ENCODE data around the gene IDH3G. TPM values are rescaled to one million over a fixed set of nuclear protein-coding genes. Genes with fewer than 3 reads are reported as not detected.
A peak's percentile ranks its signal among the peaks of the same experiment; 100 is the strongest.

The IDH3G gene
- total and polyA plus RNA-seq, 2 of the 8 experiments (the other 6 are each of a cell fraction or from before 2014, with no cell fraction given) = 39.4 to 66.7 TPM

- CTCF ChIA-PET (ENCODE audit: partially characterized antibody) = interaction anchor here (0.7 to 1.0 kb wide), 2 partner anchors 23 to 27 kb away, joined by 3 read pairs; no protein-coding TSS in a partner anchor
- Histone ChIP-seq H3K4me2 (ENCODE audit: insufficient read depth in 1 of 2, low read depth in 2 of 2, low read length in 2 of 2) (no peak overlapping the region), H3K4ac (replicated peaks; ENCODE audit: insufficient read length, low read depth, low read length) (no peak overlapping the region)
These were observed 26.9 kb upstream of the IDH3G start for GRCh38 chrX:153821066-153821465.

More at GRCh38 chrX:153821066-153821465, 26.9 kb upstream of the IDH3G start:
- Histone ChIP-seq H3K23me2 (ENCODE audit: low read depth, low read length) (peaks cover 2% of the 10 kb centered on the region; the same call in 1 of the 2 replicates), H3K56ac (replicated peaks; ENCODE audit: insufficient read length, low read depth, low read length) (no peak overlapping the region), H3K79me1 (ENCODE audit: low read depth, low read length) (peaks cover 2% of the 10 kb centered on the region; the same call in 1 of the 2 replicates), H3K4me3 (ENCODE audit: extremely low read depth in 1 of 4, insufficient read depth in 2 of 4, low read depth in 3 of 4, low read length in 4 of 4) (no peak overlapping the region), H3K4me1 (replicated peaks in 1 of 4; ENCODE audit: control insufficient read depth in 3 of 4, insufficient read depth in 4 of 4, low read length in 3 of 4) (peaks cover 6 to 26% (median 13%) of the 10 kb centered on the region in 4 experiments), H2BK120ac (replicated peaks; ENCODE audit: low read depth, low read length) (no peak overlapping the region), H4K91ac (replicated peaks; ENCODE audit: insufficient read length, low read length) (no peak overlapping the region), H2BK12ac (ENCODE audit: low read depth, low read length) (no peak overlapping the region), H2BK5ac (ENCODE audit: low read depth, low read length) (no peak overlapping the region), H3K9me3 (ENCODE audit: insufficient read depth in 2 of 2, low read depth in 1 of 2, low read length in 1 of 2) (no peaks in the 10 kb centered on the region), H3K23ac (ENCODE audit: insufficient read length) (no peak overlapping the region), H2AFZ (ENCODE audit: low read length) (no peak overlapping the region), H4K5ac (ENCODE audit: insufficient read length, low read depth, low read length) (no peak overlapping the region), H3K9ac (replicated peaks in 1 of 4; ENCODE audit: extremely low read depth in 1 of 4, low read depth in 3 of 4, low read length in 3 of 4) (no peak overlapping the region), H3K27ac (ENCODE audit: low read depth, low read length) (no peak overlapping the region), H4K20me1 (replicated peaks in 1 of 2; ENCODE audit: control insufficient read depth in 1 of 2, insufficient read depth in 2 of 2, low read length in 2 of 2) (peaks cover 0 to 10% of the 10 kb centered on the region in 2 experiments), H2BK20ac (ENCODE audit: low read length) (no peak overlapping the region), H3K79me2 (ENCODE audit: control insufficient read depth in 1 of 2, insufficient read depth in 2 of 2, low read length in 2 of 2) (peaks cover 30 to 81% of the 10 kb centered on the region in 2 experiments), H2BK15ac (ENCODE audit: low read length) (no peak overlapping the region), H4K8ac (ENCODE audit: extremely low read depth, insufficient read depth, low read length) (peak overlapping the region; percentile 51; the same call in 1 of the 2 replicates), H3K36me3 (ENCODE audit: control insufficient read depth in 2 of 4, insufficient read depth in 4 of 4, low read length in 3 of 4) (no peaks in the 10 kb centered on the region; a peak in 1 of 8 replicates), H3K18ac (ENCODE audit: extremely low read depth, low read length) (no peak overlapping the region), H3K27me3 (replicated peaks in 1 of 4; ENCODE audit: control insufficient read depth in 3 of 4, extremely low read depth in 1 of 4, insufficient read depth in 3 of 4, low read length in 3 of 4) (no peaks in the 10 kb centered on the region), H2AK5ac (ENCODE audit: low read depth, low read length) (no peak overlapping the region), H3K14ac (ENCODE audit: insufficient read length) (no peak overlapping the region)
- TF ChIP-seq ASH2L (IDR thresholded peaks at IDR 0.05; ENCODE audit: low read length) = no peak
- POLR2A ChIA-PET (ENCODE audit: partially characterized antibody) = interaction anchor here (1.4 to 3.6 kb wide), 5 partner anchors 12 to 58 kb away, joined by 3 to 14 read pairs (median 4); no protein-coding TSS in a partner anchor
- FAIRE-seq = no peak
- no peak for DNase-seq (ENCODE audit: low read depth in 1 of 2, low spot score in 2 of 2)
- WGBS, 2 experiments (ENCODE audit: extremely low coverage in 1 of 2, insufficient coverage in 1 of 2, insufficient read length in 1 of 2, insufficient replicate concordance in 2 of 2, low coverage in 1 of 2, low lambda C conversion rate in 2 of 2, missing lambda C conversion rate in 1 of 2) = 73% methylated on average over 9 of the region's 9 CpGs; no CpG with 5 or more reads in 1 of the 2 experiments

All from H1 (cell line).